ENCODE measurements around the gene PAWR.

- TF ChIP-seq CTCF (IDR thresholded peaks at IDR 0.05): no peak
- TF ChIP-seq POLR2A (IDR thresholded peaks at IDR 0.05): no peak
Measured at GRCh38 chr12:79658221-79658620, 32.5 kb downstream of the PAWR start.

Data from Peyer's patch (tissue), 4 donors.